ENCODE results near the gene DCDC2B. TPM values are rescaled to one million over a fixed set of nuclear protein-coding genes. Genes with fewer than 3 reads are reported as not detected.
A peak's percentile ranks its signal among the peaks of the same experiment; 100 is the strongest.

The DCDC2B gene
- total and polyA plus RNA-seq, 10 donors, result 0.03 TPM; not detected in 9

DNA sequence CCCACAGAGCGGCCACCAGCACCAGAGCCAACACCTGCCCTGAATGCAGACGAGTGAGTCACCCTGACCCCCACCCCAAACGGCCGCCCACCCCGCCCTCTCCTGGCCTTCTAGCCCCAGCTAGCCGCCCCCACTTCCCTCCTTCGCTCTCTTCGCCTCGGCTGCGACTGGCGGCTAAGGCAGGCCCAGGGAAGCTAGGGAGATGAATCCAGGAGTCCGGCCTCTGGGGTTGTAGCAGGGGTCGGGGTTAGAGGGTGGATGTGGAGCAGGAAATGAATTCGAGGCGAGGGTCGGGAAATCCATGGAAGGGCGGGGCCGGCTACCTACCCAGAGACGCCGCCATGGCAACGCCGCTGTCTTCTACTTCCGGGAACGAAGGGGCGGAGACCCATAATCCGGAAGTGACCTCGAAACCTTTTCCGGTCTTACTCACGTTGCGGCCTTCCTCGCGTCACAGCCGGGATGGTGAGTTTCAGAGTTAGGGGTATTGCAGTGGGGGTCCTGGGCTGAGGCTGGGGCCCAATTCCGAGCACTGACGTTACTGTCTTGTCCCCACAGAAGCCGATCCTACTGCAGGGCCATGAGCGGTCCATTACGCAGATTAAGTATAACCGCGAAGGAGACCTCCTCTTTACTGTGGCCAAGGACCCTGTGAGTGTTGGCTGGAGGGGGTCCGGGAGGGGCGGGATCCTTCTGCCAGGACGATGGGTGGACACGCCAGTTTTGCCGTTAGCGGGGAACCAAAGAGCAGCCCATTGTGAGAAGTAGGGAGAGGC lies 13.3 kb downstream of the DCDC2B start, which contains the start of the genes EIF3I and TMEM234:
EIF3I (plus strand) TSS at position 428 of the 776 bp plus-strand sequence; CDS start at position 463, 35 bp downstream.
TMEM234 (minus strand) TSS at position 374 of the 776 bp plus-strand sequence; CDS start at position 343, 31 bp downstream.
- WGBS, 5 donors, result 0 to 1% (median 0%) methylated on average over 31 to 46 of the region's 46 CpGs
- Histone ChIP-seq H3K27me3 (replicated peaks in 1 of 7) (no peaks in the 10 kb centered on the region), H3K27ac (peak within 1 kb of the TSS; percentile 63 to 97 (median 88)), H3K4me3 (peak within 1 kb of the TSS; percentile 64 to 91 (median 84)), H3K9me3 (no peaks in the 10 kb centered on the region), H3K4me1 (peaks cover 21 to 60% (median 39%) of the 10 kb centered on the region in 6 donors), H3K36me3 (peaks cover 0 to 67% (median 36%) of the 10 kb centered on the region in 6 donors)
- peak; percentile 97 for DNase-seq
- TF ChIP-seq CTCF (IDR thresholded peaks at IDR 0.05 in 8 of 11, conservative IDR thresholded peaks at IDR 0.05 in 3 of 11), result no peak
- peak; percentile 86 to 97 (median 91) for TF ChIP-seq POLR2AphosphoS5 (IDR thresholded peaks at IDR 0.05)
- TF ChIP-seq POLR2A (IDR thresholded peaks at IDR 0.05), result peak in 2 of 3 donors; percentile 37 to 54
- intact Hi-C loops (cut with DNase I; ENCODE audit: low total_unique reads), result no loop called here

DNA sequence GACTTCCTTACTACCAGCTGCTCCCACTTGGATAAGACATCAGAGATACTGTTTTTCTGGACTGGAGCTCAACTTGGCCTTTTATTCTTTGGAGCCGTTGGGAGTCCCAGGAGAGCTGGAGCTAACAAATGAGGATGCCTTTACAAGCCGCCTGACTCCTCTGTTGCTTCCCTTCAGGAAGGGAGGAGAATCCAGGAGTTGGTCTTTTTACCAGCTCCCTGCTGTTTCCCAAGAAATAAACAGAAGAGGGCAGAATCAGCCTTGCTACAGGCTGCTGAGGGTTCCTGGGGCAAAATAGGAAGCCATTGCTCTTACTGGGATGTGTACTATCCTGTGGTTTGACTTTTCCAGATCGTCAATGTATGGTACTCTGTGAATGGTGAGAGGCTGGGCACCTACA lies 14.8 kb downstream of the DCDC2B start:
- TF ChIP-seq CTCF (IDR thresholded peaks at IDR 0.05 in 8 of 11, conservative IDR thresholded peaks at IDR 0.05 in 3 of 11) (no peak), POLR2AphosphoS5 (IDR thresholded peaks at IDR 0.05) (no peak), POLR2A (IDR thresholded peaks at IDR 0.05) (no peak)
- no peak for DNase-seq
- 69 to 98% (median 80%) methylated on average over 3 of the region's 3 CpGs for WGBS, 5 donors
- intact Hi-C loops (cut with DNase I; ENCODE audit: low total_unique reads), result no loop called here
- peak overlapping the region in 2 of 8 donors; percentile 30 to 94 for H3K27ac ChIP-seq
- H3K4me3 ChIP-seq, result peak overlapping the region in 3 of 8 donors; percentile 81 to 88 (median 82)
- H3K36me3 ChIP-seq, result peaks cover 0 to 67% (median 44%) of the 10 kb centered on the region in 6 donors
- peaks cover 21 to 60% (median 39%) of the 10 kb centered on the region in 6 donors for H3K4me1 ChIP-seq
- H3K9me3 ChIP-seq, result no peaks in the 10 kb centered on the region
- H3K27me3 ChIP-seq (replicated peaks in 1 of 7), result no peaks in the 10 kb centered on the region

DNA sequence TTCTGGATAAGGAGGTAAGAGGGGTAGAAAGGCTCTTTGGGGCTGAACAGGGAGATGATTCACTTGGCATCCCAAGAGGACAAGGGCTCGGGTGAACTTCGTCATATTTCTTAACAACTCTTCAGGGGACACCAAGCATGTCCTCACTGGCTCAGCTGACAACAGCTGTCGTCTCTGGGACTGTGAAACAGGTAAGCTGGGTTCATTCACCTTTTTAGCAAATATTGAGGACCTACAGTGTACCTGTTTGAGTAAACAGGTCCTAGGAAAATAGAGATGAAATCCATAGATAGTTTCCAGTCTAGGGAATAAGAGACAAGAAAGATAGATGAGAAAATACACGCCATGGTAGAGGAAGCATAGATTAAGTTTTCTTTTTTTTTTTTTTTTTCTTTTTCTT lies 15.4 kb downstream of the DCDC2B start:
- 90 to 98% (median 94%) methylated on average over 4 of the region's 4 CpGs for WGBS, 5 donors
- intact Hi-C loops (cut with DNase I; ENCODE audit: low total_unique reads), result no loop called here
- TF ChIP-seq POLR2A (IDR thresholded peaks at IDR 0.05) (no peak), POLR2AphosphoS5 (IDR thresholded peaks at IDR 0.05) (no peak), CTCF (IDR thresholded peaks at IDR 0.05 in 8 of 11, conservative IDR thresholded peaks at IDR 0.05 in 3 of 11) (no peak)

DNA sequence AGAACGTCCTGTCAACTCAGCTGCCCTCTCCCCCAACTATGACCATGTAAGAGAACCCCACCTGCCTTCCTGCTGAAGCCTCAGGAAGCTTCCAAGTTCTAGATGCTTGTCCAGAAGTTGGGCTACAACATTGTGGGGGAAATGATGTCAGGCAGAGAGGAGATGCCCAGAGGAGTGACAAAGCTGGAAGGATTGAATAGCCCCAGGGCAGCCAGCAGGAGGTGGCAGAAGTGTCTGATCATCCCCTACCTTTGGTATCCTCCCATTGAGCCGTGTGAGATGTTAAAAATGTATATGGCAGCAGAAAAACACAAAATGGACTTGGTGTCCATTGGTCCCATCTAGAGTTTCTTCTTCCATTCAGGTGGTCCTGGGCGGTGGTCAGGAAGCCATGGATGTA lies 19.9 kb downstream of the DCDC2B start:
- 84 to 93% (median 87%) methylated on average over 3 of the region's 3 CpGs for WGBS, 5 donors
- intact Hi-C loops (cut with DNase I; ENCODE audit: low total_unique reads), result no loop called here
- H3K4me1 ChIP-seq, result peaks cover under 1 to 27% (median 10%) of the 10 kb centered on the region in 6 donors
- no peaks in the 10 kb centered on the region for H3K9me3 ChIP-seq
- no peak for DNase-seq
- H3K27ac ChIP-seq, result no peak overlapping the region
- TF ChIP-seq POLR2AphosphoS5 (IDR thresholded peaks at IDR 0.05), result no peak
- no peak for TF ChIP-seq CTCF (IDR thresholded peaks at IDR 0.05 in 8 of 11, conservative IDR thresholded peaks at IDR 0.05 in 3 of 11)
- no peak for TF ChIP-seq POLR2A (IDR thresholded peaks at IDR 0.05)
- H3K36me3 ChIP-seq, result peaks cover 3 to 98% (median 84%) of the 10 kb centered on the region in 6 donors
- H3K27me3 ChIP-seq (replicated peaks in 1 of 7), result no peaks in the 10 kb centered on the region
- no peak overlapping the region for H3K4me3 ChIP-seq

More for the DNA sequence above, 15.4 kb downstream of the DCDC2B start:
- no peak overlapping the region for H3K27ac ChIP-seq
- H3K4me3 ChIP-seq, result peak overlapping the region in 1 of 8 donors; percentile 88
- H3K27me3 ChIP-seq (replicated peaks in 1 of 7), result no peaks in the 10 kb centered on the region
- H3K36me3 ChIP-seq, result peaks cover 0 to 69% (median 50%) of the 10 kb centered on the region in 6 donors
- no peak for DNase-seq
- no peaks in the 10 kb centered on the region for H3K9me3 ChIP-seq
- H3K4me1 ChIP-seq, result peaks cover 21 to 60% (median 39%) of the 10 kb centered on the region in 6 donors
